Natural killer cell (primary cell): ENCODE data around the gene HIVEP3. TPM values are rescaled to one million over a fixed set of nuclear protein-coding genes. Genes with fewer than 3 reads are reported as not detected.
"Not testable (repeated sequence)": the region's sequence is repeated elsewhere in the genome, so short reads cannot be mapped to it uniquely, and the experiment has no call there.

Source experiments
- ATAC-seq, 3 donors: fragments of 150-1000 bp in 2 of 3; fragments of 200-7000 bp in 1 of 3; cut with Tn5 transposase; 1 replicate in 1 of 3; 2 replicates in 2 of 3; pipeline ENCODE4 v1.10.0; 2021; ENCODE audit warnings: mild to moderate bottlenecking in 2 of 3, moderate library complexity in 2 of 3
- DNase-seq, 2 donors: peaks; one replicate each; pipeline versions ENCODE4 v3.0.0 to v3.0.0-alpha.2; 2013 to 2021; ENCODE audit warnings: mixed read lengths in 1 of 2
- H3K27ac ChIP-seq: one replicate; pipeline ENCODE4 v1.5.1; 2013; ENCODE audit warnings: mild to moderate bottlenecking, low read length
- H3K27me3 ChIP-seq: one replicate; pipeline ENCODE4 v1.6.1; 2013; ENCODE audit warnings: low read length; ENCODE audit not compliant: control insufficient read depth, insufficient read depth
- H3K36me3 ChIP-seq: one replicate; pipeline ENCODE4 v1.6.1; 2013; ENCODE audit warnings: low read length; ENCODE audit not compliant: control insufficient read depth, insufficient read depth
- H3K4me1 ChIP-seq: one replicate; pipeline ENCODE4 v1.6.1; 2013; ENCODE audit warnings: low read length; ENCODE audit not compliant: control insufficient read depth, insufficient read depth
- H3K4me3 ChIP-seq: one replicate; pipeline ENCODE4 v1.5.1; 2013; ENCODE audit warnings: low read length
- H3K9me3 ChIP-seq: one replicate; pipeline ENCODE4 v1.6.1; 2013; ENCODE audit warnings: low read length; ENCODE audit not compliant: control insufficient read depth, insufficient read depth
- H3K27ac Mint-ChIP-seq, 2 donors: one replicate each; pipeline ENCODE4 v1.8.0; 2022; ENCODE audit warnings: mild to moderate bottlenecking in 2 of 2, mixed read lengths in 2 of 2, moderate library complexity in 1 of 2
- H3K27me3 Mint-ChIP-seq, 2 donors: one replicate each; pipeline ENCODE4 v1.8.0; 2022; ENCODE audit warnings: low read depth in 2 of 2, mixed read lengths in 2 of 2
- H3K36me3 Mint-ChIP-seq: one replicate; pipeline ENCODE4 v1.8.0; 2022; ENCODE audit warnings: mixed read lengths
- H3K4me1 Mint-ChIP-seq, 2 donors: one replicate each; pipeline ENCODE4 v1.8.0; 2022; ENCODE audit warnings: mixed read lengths in 2 of 2
- H3K4me3 Mint-ChIP-seq: one replicate; pipeline ENCODE4 v1.8.0; 2022; ENCODE audit warnings: mild to moderate bottlenecking, moderate library complexity, mixed read lengths
- H3K9me3 Mint-ChIP-seq, 2 donors: one replicate each; pipeline ENCODE4 v1.8.0; 2022; ENCODE audit warnings: mixed read lengths in 2 of 2
- WGBS: methylation state at CpG from one replicate; pipeline ENCODE4 v1.1.7; 2013; ENCODE audit warnings: missing lambda C conversion rate; ENCODE audit not compliant: insufficient coverage; 5-methylcytosine and 5-hydroxymethylcytosine counted together
- intact Hi-C: fragments of 100-400 bp; cut with micrococcal nuclease; formaldehyde crosslinking; loops from one replicate; pipeline ENCODE4 v1.14.2; 2022
- total RNA-seq, 4 donors: library from RNA; stranded (reverse); fragments of 120-200 nt in 1 of 4; gene quantifications; one replicate each; pipeline versions ENCODE4 v1.2.3 to v1.2.4, GENCODE V29; 2013 to 2022
- TF ChIP-seq, protein P1 (sequence below): fragments of 200-600 bp; IDR thresholded peaks from one replicate; pipeline ENCODE4 v1.8.0; 2022; ENCODE audit warnings: antibody characterized with exemption

The HIVEP3 gene
- total RNA-seq, 3 donors from 2014 or later (not counting 1 experiment from before 2014, with no cell fraction given) = 26.2 to 35.2 (median 29.8) TPM

DNA sequence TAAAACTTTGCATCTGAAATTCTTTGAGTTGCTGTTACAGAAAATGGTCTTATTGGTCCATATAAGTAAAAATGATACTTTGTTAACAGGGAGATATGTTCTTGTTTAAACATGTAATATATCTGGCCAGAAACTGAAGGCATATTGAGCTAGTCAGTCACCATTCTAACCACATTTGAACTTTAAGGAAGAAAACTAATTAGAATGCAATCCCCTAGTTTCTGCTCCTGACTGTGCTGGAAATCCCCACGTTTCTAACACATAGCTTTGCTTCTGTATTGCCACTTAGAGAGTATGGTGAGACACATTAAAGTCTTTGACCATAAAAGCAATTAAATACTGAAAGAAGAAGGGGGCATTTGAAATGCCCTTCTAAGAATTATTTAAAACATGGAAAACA is 32.1 kb upstream of the HIVEP3 start:
- TF ChIP-seq, protein P1, sequence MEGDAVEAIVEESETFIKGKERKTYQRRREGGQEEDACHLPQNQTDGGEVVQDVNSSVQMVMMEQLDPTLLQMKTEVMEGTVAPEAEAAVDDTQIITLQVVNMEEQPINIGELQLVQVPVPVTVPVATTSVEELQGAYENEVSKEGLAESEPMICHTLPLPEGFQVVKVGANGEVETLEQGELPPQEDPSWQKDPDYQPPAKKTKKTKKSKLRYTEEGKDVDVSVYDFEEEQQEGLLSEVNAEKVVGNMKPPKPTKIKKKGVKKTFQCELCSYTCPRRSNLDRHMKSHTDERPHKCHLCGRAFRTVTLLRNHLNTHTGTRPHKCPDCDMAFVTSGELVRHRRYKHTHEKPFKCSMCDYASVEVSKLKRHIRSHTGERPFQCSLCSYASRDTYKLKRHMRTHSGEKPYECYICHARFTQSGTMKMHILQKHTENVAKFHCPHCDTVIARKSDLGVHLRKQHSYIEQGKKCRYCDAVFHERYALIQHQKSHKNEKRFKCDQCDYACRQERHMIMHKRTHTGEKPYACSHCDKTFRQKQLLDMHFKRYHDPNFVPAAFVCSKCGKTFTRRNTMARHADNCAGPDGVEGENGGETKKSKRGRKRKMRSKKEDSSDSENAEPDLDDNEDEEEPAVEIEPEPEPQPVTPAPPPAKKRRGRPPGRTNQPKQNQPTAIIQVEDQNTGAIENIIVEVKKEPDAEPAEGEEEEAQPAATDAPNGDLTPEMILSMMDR = no peak
- DNase-seq (no peak), ATAC-seq (no peak)
- WGBS = 71% methylated on average over 1 of the region's 1 CpG
- H3K36me3 ChIP-seq = no peaks in the 10 kb centered on the region
- no peak overlapping the region for H3K4me3 ChIP-seq
- intact Hi-C loops = no loop called here
- H3K4me1 ChIP-seq = peaks cover 3% of the 10 kb centered on the region
- H3K9me3 ChIP-seq = peaks cover 8% of the 10 kb centered on the region
- H3K4me1 Mint-ChIP-seq = peaks cover 48 to 52% of the 10 kb centered on the region in 2 donors
- H3K27ac Mint-ChIP-seq = peak overlapping the region in 1 of 2 donors; percentile 10
- H3K27ac ChIP-seq = no peak overlapping the region
- no peaks in the 10 kb centered on the region for H3K9me3 Mint-ChIP-seq
- H3K36me3 Mint-ChIP-seq = peaks cover 5% of the 10 kb centered on the region
- H3K4me3 Mint-ChIP-seq = no peak overlapping the region
- no peaks in the 10 kb centered on the region for H3K27me3 Mint-ChIP-seq
- no peaks in the 10 kb centered on the region for H3K27me3 ChIP-seq

DNA sequence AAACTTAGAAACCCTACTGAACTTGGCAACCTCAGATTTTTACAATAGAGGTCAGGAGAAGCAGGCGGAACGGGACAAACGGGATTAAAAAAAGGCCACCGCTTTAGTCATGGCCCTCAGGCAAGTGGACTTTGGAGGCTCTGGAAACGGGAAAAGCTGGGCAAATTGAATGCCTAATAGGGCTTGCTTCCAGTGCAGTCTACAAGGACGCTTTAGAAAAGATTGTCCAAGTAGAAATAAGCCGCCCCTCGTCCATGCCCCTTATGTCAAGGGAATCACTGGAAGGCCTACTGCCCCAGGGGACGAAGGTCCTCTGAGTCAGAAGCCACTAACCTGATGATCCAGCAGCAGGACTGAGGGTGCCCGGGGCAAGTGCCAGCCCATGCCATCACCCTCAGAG is 27.2 kb upstream of the HIVEP3 start:
- peaks cover 25 to 34% of the 10 kb centered on the region in 2 donors for H3K4me1 Mint-ChIP-seq
- intact Hi-C loops, H3K4me3 Mint-ChIP-seq, H3K9me3 ChIP-seq, DNase-seq, H3K27me3 Mint-ChIP-seq, H3K4me1 ChIP-seq, ATAC-seq, H3K4me3 ChIP-seq, H3K27ac ChIP-seq, H3K36me3 ChIP-seq, H3K27ac Mint-ChIP-seq, H3K9me3 Mint-ChIP-seq, H3K27me3 ChIP-seq, H3K36me3 Mint-ChIP-seq: not testable (repeated sequence)
- WGBS = 94% methylated on average over 10 of the region's 10 CpGs

DNA sequence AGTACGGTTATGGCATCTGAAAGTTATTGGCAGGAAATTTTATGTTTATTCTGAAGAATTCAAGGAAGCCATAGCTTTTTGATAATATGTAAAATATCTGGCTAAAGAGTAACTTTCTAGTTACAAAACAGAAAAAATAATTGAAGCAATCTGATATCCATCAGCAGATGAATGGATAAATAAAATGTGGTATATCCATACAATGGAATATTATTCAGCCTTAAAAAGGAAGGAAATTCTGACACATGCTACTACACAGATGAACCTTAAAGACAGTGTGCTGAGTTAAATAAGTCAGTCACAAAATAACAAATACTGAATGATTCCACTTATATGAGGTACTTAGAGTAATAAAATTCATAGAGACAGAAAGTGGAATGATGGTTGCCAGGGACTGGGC is 25.0 kb upstream of the HIVEP3 start:
- Histone ChIP-seq H3K4me3 (no peak overlapping the region), H3K4me1 (no peaks in the 10 kb centered on the region), H3K27me3 (no peaks in the 10 kb centered on the region), H3K9me3 (no peaks in the 10 kb centered on the region), H3K36me3 (no peaks in the 10 kb centered on the region), H3K27ac (no peak overlapping the region)
- no peaks in the 10 kb centered on the region for H3K36me3 Mint-ChIP-seq
- H3K9me3 Mint-ChIP-seq = peaks cover 2 to 3% of the 10 kb centered on the region in 2 donors
- ATAC-seq (no peak), DNase-seq (no peak)
- no peak overlapping the region for H3K4me3 Mint-ChIP-seq
- no peak overlapping the region for H3K27ac Mint-ChIP-seq
- no CpG with 5 or more reads among the region's 1 CpG for WGBS
- TF ChIP-seq, protein P1 = no peak
- peaks cover 26 to 38% of the 10 kb centered on the region in 2 donors for H3K4me1 Mint-ChIP-seq
- H3K27me3 Mint-ChIP-seq = no peaks in the 10 kb centered on the region
- intact Hi-C loops = no loop called here

DNA sequence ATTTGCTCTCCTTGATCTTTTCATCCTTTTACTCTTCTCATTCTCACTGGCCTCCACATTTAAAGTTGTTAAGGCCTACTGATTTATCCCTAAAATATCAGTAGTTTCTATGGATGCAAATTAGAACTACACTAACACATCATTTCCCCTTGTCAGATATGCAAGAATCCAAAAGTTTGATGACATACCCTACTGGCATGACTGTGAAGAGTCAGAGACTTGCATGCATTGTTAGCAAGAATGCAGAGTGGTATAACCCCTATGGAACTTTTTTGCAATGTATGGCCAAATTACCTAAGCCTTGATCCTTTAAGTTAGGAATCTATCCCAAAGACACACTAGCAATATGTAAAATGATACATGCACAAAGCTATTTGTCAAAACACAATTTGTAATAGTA is 23.6 kb upstream of the HIVEP3 start:
- Histone ChIP-seq H3K27me3 (no peaks in the 10 kb centered on the region), H3K27ac (no peak overlapping the region), H3K4me3 (no peak overlapping the region), H3K9me3 (no peaks in the 10 kb centered on the region), H3K36me3 (no peaks in the 10 kb centered on the region), H3K4me1 (no peaks in the 10 kb centered on the region)
- TF ChIP-seq, protein P1 = no peak
- intact Hi-C loops = no loop called here
- ATAC-seq = no peak
- H3K4me3 Mint-ChIP-seq = no peak overlapping the region
- H3K27me3 Mint-ChIP-seq = no peaks in the 10 kb centered on the region
- H3K36me3 Mint-ChIP-seq = no peaks in the 10 kb centered on the region
- no peak for DNase-seq
- H3K9me3 Mint-ChIP-seq = peaks cover 2 to 3% of the 10 kb centered on the region in 2 donors
- H3K27ac Mint-ChIP-seq = no peak overlapping the region
- peaks cover 31 to 39% of the 10 kb centered on the region in 2 donors for H3K4me1 Mint-ChIP-seq
